NCI-H1092 (cell line): ENCODE measurements around the gene BEND3.
"Not testable (repeated sequence)": the region's sequence is repeated elsewhere in the genome, so short reads cannot be mapped to it uniquely, and the experiment has no call there.

Experiments
- DNase-seq: peaks from one replicate; lab custom pipeline; 2025; lab: John Stamatoyannopoulos, UW

Gene BEND3

DNA sequence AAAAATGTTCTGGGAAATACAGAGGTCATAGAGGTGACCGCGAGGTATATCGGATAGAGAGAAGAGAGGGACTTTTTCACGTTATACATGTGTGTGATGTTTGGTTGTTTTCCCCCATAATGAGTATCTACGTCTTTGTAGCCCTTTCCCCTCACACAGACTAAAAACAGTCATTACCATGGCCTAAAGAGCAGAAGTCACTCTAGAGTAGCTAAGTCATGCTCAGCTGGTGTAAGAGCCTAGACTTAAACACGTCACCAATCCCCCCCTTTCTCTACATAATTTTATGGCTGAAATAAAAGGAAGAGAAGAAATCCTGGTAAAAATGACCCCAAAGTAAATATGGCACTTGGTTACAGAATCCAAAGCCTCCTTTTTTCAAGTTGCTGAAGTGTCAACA, 6.0 kb upstream of the BEND3 start:
- DNase-seq = no peak

DNA sequence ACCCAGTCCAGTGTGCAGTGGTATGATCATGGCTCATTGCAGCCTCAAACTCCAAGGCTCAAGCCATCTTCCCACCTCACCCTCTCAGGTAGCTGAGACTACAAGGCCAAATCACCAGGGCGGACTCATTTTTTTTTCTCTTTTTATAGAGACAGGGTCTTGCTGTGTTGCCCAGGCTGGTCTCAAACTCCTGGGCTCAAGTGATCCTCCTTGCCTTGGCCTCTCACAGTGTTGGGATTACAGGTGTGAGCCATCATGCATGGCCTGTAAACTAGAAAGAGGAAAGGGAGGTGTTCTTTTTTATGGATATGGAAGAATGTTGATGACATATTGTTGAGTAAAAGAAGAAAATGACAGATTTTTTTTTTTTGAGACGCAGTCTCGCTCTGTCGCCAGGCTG, 5.1 kb upstream of the BEND3 start:
- DNase-seq = no peak

DNA sequence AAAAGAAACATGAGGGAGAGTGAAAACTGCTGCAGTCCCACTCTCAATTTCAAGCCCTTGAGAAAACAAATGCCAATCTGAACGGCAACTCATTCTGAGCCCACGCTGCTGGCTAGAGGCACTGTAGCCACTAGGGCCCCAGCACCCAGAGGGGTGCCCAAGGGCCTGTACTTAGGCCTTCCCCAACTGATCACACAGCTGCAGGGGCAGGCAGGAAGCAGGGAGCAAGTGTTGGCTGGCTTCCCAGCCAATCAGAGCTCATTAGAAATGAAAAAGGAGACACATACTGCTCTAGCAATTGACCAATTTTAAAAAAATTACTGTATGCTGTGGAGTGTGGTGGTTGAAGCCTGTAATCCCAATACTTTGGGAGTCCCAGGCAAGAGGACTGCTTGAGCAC, 3.7 kb upstream of the BEND3 start:
- DNase-seq = peak; percentile 37

GRCh38 chr6:107118540-107118939, 3.2 kb upstream of the BEND3 start:
- DNase-seq = not testable (repeated sequence)

GRCh38 chr6:107116931-107117330, 1.6 kb upstream of the BEND3 start:
- no peak for DNase-seq

DNA sequence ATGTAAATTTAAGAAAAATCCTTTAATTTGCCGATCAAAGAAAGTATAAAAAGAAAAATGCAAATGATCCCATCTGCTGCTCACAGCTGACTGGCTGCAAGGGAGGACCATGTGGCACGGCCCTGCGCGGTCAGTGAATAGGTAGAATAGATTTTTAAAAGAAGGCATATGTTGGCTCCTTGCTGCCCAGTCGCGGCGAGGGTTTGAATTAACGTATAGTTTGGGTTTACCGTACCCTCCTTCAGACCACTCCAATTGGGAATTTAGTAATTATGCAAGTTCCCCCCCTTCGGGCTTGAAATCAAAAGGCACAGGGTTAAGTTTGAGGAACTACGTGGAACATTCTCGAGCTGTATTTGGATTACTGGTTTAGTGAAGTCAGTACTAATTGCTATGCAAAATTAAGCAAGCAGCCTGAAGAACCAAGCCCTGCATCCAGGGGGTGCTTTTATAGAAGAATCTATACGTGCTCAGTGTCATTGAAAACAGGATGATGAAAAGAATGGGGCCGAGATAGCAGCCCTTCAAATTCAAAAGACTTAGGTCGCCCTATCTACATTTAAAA, 1.1 kb upstream of the BEND3 start:
- peak; percentile 8 for DNase-seq

DNA sequence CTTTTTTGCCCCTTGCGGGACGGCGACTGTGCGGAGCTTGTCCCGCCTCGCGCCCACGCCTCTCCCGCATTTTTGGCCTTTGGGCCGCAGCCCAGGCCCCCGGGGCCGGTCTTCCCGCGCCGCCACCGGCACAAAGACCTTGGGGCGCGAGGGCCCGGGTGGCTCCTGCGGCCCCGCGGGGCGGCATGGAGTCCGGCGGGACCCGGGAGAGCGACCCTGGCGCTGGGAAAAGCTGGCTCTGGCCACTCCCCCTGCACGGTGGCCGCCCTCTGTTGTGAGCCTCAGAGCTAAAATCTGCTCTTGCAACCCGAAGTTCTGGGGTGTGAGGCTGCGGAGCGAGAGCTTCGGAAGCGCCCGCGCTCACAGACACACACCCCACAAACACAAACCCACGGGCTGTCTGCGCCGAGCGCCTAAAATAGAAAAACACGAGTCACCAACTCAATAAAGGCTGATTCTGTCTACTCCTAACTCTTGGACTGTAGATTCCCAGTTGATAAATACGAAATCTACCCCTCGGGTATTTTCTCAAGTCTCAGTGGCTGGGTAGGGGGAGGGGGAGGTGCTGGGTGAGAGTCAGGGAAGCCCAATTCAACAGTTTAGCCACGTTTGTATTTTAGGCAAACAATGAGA, 496 bp upstream of the BEND3 start:
- peak; percentile 68 for DNase-seq

DNA sequence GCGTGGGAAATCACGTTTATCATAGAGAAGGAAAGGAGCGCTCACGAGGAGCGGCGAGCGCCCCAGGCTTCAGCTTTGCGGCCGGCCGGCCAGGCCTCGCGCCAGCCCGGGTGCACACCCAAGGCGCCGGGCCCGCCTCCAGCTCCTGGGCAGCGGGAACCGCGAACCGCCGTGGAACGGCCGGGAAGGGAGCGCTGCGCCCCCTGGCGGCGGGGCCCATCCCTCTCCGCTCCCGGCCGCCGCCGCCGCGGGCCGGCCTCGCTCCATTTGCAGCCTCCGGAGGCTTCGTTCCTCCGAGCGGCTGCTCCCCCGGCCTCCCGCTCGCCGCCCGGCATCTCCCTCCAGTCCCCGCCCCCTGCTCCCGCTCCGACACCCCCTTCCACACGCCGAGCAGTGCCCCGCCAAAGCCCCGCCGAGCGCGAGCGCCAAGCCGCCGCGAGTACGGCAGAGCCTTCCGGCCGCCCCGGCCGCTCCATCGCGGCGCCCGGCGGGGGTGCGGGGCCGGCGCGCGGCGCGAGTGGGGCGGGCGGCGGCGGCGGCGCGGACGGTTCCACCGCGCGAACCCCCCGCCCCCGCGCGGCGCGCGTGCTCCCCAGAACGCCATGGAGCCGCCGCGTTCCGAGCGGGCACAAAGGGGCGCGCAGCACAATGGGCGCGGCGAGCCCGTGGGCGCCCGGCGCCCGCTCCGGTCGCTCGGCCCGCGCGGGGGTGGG, 946 bp downstream of the BEND3 start:
- peak; percentile 82 for DNase-seq

GRCh38 chr6:107110200-107110599, 5.1 kb downstream of the BEND3 start:
- no peak for DNase-seq

GRCh38 chr6:107108201-107108890, 7.0 kb downstream of the BEND3 start:
- no peak for DNase-seq

DNA sequence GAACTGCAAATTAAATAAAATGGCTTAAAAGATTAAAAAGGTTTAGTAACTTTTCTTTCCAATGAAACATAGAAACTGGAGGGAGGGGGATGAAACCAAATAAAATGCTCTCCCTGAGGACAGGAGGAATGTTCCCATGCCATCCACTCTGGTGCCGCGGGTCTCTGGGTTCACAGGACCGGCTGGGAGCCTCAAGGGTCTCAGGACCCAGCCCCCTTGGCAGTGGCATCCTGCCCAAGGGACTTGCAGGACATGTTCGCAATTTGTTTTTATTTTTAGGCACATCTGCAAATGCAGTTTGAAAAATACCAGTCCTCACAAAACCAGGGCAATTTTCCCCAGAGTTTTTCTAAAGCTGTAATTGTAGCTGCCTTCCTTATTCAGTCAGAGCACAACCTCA, 7.5 kb downstream of the BEND3 start:
- no peak for DNase-seq

DNA sequence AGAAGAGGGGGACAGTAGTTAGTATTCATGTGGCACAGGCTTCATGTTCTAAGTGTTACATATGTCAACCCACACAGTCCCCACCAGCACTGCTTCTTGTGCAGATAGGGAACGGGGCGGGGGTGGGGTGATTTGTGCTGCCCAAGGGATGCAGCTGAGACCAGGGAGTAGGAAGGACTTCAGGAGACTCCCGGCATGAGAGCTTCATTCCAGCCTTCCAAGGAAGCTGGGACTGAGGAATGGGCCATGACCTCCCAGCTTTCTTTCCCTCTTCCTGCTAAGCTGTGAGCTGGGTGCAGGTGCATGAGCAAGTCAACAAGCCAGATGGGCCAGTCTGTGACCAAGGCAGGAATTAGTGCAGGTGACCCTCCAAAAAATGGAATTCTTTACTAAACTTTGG, 9.2 kb downstream of the BEND3 start:
- DNase-seq = no peak

DNA sequence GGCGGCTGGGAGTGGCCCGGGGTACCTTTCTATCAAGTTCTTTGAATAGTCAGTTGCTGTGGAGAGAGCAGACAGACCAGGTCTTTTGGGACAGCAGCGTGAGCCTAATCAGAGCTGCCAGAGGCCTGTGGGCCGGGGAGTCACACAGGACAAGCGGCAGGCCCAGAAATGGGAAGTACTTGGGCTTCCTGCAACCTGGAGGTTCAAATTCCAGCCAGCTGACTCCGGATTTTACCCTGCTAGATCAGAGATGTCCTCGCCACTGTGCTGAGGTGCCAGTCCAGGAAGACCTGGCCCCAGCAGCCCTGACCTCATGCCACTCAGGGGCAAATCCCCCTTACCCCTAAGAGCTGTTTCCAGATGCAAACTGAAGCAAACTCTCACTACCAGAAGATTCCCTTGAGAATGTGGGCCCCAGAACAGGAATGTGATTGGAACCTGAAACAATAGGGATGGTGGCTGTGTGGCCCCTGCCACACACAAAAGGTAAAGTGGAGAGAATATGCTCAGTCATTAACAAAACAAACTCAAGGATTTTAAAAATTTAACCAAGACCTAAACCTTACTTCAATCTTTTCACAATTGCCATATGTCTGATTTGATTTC, 9.7 kb downstream of the BEND3 start:
- DNase-seq = no peak

GRCh38 chr6:107103082-107103481, 12.2 kb downstream of the BEND3 start:
- no peak for DNase-seq

DNA sequence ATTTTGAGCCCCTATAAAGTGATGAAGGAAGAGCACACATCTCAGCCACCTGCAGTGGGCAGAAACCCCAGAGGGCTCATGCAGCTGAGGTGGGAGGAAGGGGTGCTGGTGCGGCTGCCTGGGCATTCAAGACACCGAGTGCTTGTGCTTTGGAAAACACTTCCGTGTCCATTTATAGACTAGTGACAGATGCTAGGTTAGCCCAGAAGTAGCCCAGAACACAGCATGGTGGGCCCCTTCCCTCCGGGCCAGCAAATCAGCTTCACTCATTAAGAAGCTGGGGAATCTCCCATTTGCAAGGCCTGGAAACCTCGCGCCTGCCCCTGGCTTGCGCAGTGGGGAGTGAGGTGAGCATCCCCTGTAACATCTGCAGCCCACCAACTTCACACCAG, 12.9 kb downstream of the BEND3 start:
- DNase-seq = peak; percentile 38

DNA sequence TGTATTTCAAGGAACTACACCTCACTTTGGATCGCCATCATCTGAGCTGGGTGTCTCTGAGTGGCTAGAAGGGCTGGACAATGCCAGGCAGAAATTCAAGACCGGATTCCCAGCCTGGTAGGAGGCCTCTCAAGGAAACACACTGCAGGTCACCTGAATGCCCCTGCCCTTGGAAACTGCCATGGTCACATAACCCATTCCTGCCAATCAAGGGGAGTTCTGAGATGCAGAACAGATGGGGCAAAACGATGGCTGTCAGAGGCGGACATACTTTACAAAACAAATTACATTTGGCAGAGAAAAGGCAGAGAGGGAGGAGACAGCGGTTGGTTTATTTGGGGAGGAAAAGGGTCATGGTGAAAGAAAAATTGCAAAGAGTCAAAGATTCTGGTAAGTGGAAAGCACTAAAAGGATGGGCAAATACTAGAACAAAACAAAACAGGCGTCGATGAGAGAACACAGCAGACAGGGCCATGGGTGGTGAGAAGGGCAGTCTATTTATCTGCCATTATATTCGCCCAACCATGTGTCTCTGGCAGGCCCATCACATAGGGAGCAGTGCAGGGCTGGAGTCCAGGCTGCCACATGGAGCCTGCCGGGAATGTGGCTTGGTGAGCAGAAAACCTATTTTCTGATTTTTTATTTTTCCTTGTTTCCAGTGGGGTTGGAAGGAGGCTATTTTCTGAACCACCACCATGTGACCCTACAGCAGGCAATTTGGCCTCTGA, 13.5 kb downstream of the BEND3 start:
- no peak for DNase-seq

DNA sequence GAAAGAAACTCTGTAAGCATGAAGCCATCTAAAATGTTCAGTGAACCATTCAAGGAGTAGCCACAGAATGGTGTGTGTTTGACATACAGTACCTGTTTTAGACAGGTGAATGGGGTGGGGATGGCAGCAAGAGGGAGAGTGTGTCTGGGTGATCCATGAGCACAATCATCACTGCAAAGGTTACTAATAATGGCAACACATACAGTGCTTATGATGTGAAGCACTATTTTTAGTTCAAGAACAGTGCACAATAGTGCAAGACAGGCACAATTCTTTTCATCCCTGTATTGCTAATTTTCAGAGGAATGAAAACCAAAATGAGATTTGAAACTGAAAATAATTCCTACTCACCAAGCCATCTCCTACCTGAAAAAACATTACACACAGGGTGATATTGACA, 14.1 kb downstream of the BEND3 start:
- no peak for DNase-seq

GRCh38 chr6:107098436-107099307, 16.6 kb downstream of the BEND3 start:
- no peak for DNase-seq

DNA sequence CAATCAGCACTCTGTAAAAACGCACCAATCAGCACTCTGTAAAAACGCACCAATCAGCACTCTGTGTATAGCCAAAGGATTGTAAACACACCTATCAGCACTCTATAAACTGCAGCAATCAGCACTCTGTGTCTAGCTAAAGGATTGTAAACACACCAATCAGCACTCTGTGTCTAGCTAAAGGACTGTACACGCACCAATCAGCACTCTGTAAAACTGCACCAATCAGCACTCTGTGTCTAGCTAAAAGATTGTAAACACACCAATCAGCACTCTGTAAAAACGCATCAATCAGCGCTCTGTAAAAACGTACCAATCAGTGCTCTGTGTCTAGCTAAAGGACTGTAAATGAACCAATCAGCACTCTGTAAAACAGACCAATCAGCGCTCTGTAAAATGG, 30.9 kb downstream of the BEND3 start:
- not testable (repeated sequence) for DNase-seq

- DNase-seq = no peak
Measured at GRCh38 chr6:107083921-107084320, 31.4 kb downstream of the BEND3 start.
